Uterus (tissue), 4 donors: ENCODE results near the gene INSYN2B. TPM values are rescaled to one million over a fixed set of nuclear protein-coding genes. Genes with fewer than 3 reads are reported as not detected.

Source experiments
- DNase-seq, 2 donors: peaks; one replicate each; pipeline ENCODE4 v3.0.0-alpha.2; 2019 to 2020
- H3K27ac ChIP-seq, 2 donors: fragments of 200-600 bp; sonication (generic); 1 replicate in 1 of 2; 2 replicates in 1 of 2; pipeline ENCODE4 v1.5.1; 2016 to 2018
- H3K27me3 ChIP-seq, 2 donors: fragments of 200-600 bp; sonication (generic); one replicate each; pipeline ENCODE4 v1.5.1; 2018 to 2019; ENCODE audit warnings: control low read depth in 1 of 2
- H3K36me3 ChIP-seq, 2 donors: fragments of 200-600 bp; sonication (generic); one replicate each; pipeline ENCODE4 v1.5.1; 2019; ENCODE audit warnings: control low read depth in 1 of 2
- H3K4me1 ChIP-seq, 2 donors: fragments of 200-600 bp; sonication (generic); one replicate each; pipeline ENCODE4 v1.5.1; 2018 to 2019; ENCODE audit warnings: control low read depth in 1 of 2
- H3K4me3 ChIP-seq, 2 donors: fragments of 200-600 bp; sonication (generic); 1 replicate in 1 of 2; 2 replicates in 1 of 2; pipeline ENCODE4 v1.5.1; 2018 to 2019; ENCODE audit warnings: mild to moderate bottlenecking in 1 of 2
- H3K9me3 ChIP-seq, 2 donors: fragments of 200-600 bp; sonication (generic); one replicate each; pipeline ENCODE4 v1.5.1; 2019; ENCODE audit warnings: control low read depth in 1 of 2
- CTCF ChIP-seq, 4 experiments: fragments of 200-600 bp in 2 of 4; fragments of 450-650 bp in 2 of 4; sonication (generic) in 2 of 4; IDR thresholded peaks; one replicate each; pipeline ENCODE4 v1.5.1; 2016 to 2019; ENCODE audit warnings: antibody characterized with exemption in 4 of 4, mild to moderate bottlenecking in 2 of 4, moderate library complexity in 1 of 4
- POLR2A ChIP-seq, 2 donors: fragments of 450-650 bp; IDR thresholded peaks; one replicate each; pipeline ENCODE4 v1.6.1; 2016; ENCODE audit warnings: antibody characterized with exemption in 2 of 2, mild to moderate bottlenecking in 1 of 2, moderate library complexity in 1 of 2
- intact Hi-C: fragments of 100-400 bp; cut with DNase I; formaldehyde crosslinking; loops from one replicate; pipeline ENCODE4 v1.15.1; 2023; ENCODE audit warnings: low total_unique reads
- total RNA-seq, 4 donors: library from RNA; depleted of rRNA in 3 of 4; stranded (reverse); fragments of >200 nt in 3 of 4; gene quantifications; one replicate each; pipeline versions ENCODE4 v1.1.0 to v1.2.4, GENCODE V29; 2014 to 2023
- donor health status: DM: yes; HTN: yes; CAD: no.

INSYN2B gene
- total RNA-seq, 4 donors from 2014 or later: 0.34 to 2.4 TPM; not detected in 2

DNA sequence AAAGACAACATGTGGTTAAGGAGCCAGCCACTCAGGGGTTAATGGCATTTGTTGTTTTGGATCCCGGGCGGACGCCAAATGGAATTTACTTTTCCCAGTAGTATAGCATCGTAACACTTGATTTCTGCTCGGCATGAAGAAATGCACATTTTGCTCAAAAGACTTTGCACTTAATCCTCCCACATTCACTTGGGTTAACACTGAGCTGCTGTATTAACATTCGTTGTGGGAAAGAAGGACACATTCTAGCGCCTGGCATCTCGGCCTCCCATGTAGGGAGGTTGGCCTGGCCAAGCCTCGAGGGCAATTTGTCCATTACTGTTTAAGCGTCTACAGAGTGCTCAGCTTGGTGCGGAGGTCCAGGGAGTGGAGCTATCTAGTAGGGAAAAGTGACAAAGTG is 32.3 kb upstream of the INSYN2B start:
- no peak for DNase-seq
- Histone ChIP-seq H3K4me1 (no peaks in the 10 kb centered on the region), H3K9me3 (no peaks in the 10 kb centered on the region), H3K27me3 (no peaks in the 10 kb centered on the region), H3K36me3 (no peaks in the 10 kb centered on the region), H3K4me3 (no peak overlapping the region), H3K27ac (no peak overlapping the region)
- intact Hi-C loops: no loop called here
- no peak for TF ChIP-seq CTCF (IDR thresholded peaks at IDR 0.05)
- TF ChIP-seq POLR2A (IDR thresholded peaks at IDR 0.05): no peak

DNA sequence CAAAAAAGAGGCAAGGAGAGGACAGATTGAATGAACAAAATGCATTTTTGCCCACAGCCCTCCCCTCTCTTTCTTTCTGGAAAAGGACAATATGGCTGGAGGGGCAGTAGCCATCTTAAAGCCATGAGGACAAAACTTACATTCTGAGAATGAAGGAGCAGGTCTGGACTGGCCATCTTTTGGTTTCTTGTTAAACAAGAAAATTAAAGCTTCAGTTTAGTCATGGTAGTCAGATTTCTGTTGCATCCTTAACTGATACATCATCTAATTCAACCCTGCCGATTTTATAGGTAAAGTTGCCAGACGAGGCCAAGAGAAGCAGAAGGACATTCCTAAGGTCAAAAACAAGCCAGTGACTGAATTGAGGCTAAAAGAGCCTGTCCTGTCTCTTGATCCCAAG is 31.5 kb upstream of the INSYN2B start:
- intact Hi-C loops: no loop called here
- no peak overlapping the region for H3K27ac ChIP-seq
- no peaks in the 10 kb centered on the region for H3K36me3 ChIP-seq
- H3K4me3 ChIP-seq: no peak overlapping the region
- DNase-seq: no peak
- no peaks in the 10 kb centered on the region for H3K4me1 ChIP-seq
- H3K27me3 ChIP-seq: no peaks in the 10 kb centered on the region
- TF ChIP-seq POLR2A (IDR thresholded peaks at IDR 0.05): no peak
- no peak for TF ChIP-seq CTCF (IDR thresholded peaks at IDR 0.05)
- no peaks in the 10 kb centered on the region for H3K9me3 ChIP-seq

GRCh38 chr5:170010595-170010994 is 30.3 kb upstream of the INSYN2B start:
- Histone ChIP-seq H3K27me3 (no peaks in the 10 kb centered on the region), H3K27ac (no peak overlapping the region), H3K9me3 (no peaks in the 10 kb centered on the region), H3K36me3 (no peaks in the 10 kb centered on the region), H3K4me1 (no peaks in the 10 kb centered on the region), H3K4me3 (no peak overlapping the region)
- no peak for TF ChIP-seq POLR2A (IDR thresholded peaks at IDR 0.05)
- TF ChIP-seq CTCF (IDR thresholded peaks at IDR 0.05): no peak
- intact Hi-C loops: no loop called here
- DNase-seq: no peak

- no peaks in the 10 kb centered on the region for H3K4me1 ChIP-seq
- H3K9me3 ChIP-seq: no peaks in the 10 kb centered on the region
- no peak for TF ChIP-seq CTCF (IDR thresholded peaks at IDR 0.05)
- TF ChIP-seq POLR2A (IDR thresholded peaks at IDR 0.05): no peak
- no peak overlapping the region for H3K27ac ChIP-seq
- H3K4me3 ChIP-seq: no peak overlapping the region
- intact Hi-C loops: no loop called here
- DNase-seq: no peak
- no peaks in the 10 kb centered on the region for H3K36me3 ChIP-seq
- H3K27me3 ChIP-seq: no peaks in the 10 kb centered on the region
Measured at GRCh38 chr5:170008376-170008775, 28.1 kb upstream of the INSYN2B start.

DNA sequence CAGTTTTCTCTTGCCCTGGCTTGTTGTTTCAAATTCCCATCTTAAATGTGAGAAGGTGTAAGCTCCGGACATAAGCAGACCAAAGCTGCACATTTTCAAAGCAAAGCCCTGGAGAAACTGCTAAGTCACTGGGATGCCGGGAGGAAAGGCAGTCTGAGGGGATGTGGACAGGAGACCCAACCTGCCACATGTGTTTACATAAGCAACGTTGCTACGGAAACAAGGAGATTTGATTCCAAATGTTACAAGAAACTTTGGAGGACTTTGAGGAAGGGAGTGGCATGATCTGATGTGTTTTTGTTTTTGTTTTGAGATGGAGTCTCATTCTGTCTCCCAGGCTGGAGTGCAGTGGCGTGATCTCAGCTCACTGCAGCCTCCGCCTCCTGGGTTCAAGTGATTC is 25.7 kb upstream of the INSYN2B start:
- DNase-seq: no peak
- TF ChIP-seq CTCF (IDR thresholded peaks at IDR 0.05) (no peak), POLR2A (IDR thresholded peaks at IDR 0.05) (no peak)
- Histone ChIP-seq H3K9me3 (no peaks in the 10 kb centered on the region), H3K27ac (no peak overlapping the region), H3K4me3 (no peak overlapping the region), H3K4me1 (no peaks in the 10 kb centered on the region), H3K36me3 (no peaks in the 10 kb centered on the region), H3K27me3 (no peaks in the 10 kb centered on the region)
- intact Hi-C loops: no loop called here
